ENCODE data around the gene SH3TC1.

DNA sequence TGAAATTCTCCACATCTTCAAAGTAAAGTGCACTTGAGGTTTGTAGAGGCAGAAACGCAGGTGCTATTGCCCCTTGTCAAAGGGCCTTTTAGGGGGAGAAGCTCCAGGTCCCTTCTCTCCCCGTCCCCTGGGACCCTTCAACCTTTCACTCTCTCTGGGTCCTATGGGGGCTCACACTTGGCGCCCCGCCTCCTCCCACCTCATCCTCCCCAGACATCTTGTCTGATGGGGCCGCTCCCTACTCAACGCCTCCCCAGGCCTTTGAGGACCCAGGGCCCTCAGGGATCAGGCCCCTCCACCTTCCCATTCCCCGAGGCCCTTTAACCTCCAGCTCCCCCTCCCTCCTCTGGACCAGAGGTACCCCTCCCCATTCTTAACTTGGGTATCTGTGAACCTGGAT is 69.1 kb downstream of the SH3TC1 start:
- TF ChIP-seq, protein P1, sequence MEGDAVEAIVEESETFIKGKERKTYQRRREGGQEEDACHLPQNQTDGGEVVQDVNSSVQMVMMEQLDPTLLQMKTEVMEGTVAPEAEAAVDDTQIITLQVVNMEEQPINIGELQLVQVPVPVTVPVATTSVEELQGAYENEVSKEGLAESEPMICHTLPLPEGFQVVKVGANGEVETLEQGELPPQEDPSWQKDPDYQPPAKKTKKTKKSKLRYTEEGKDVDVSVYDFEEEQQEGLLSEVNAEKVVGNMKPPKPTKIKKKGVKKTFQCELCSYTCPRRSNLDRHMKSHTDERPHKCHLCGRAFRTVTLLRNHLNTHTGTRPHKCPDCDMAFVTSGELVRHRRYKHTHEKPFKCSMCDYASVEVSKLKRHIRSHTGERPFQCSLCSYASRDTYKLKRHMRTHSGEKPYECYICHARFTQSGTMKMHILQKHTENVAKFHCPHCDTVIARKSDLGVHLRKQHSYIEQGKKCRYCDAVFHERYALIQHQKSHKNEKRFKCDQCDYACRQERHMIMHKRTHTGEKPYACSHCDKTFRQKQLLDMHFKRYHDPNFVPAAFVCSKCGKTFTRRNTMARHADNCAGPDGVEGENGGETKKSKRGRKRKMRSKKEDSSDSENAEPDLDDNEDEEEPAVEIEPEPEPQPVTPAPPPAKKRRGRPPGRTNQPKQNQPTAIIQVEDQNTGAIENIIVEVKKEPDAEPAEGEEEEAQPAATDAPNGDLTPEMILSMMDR (IDR thresholded peaks at IDR 0.05) = no peak
- TF ChIP-seq POLR2A (IDR thresholded peaks at IDR 0.05) = no peak

Measured in vagina (tissue), 2 donors.